Fibroblast of gingiva (primary cell): ENCODE measurements around the gene FAM120A.

Source experiments
- DNase-seq: peaks from one replicate; pipeline ENCODE4 v3.0.0-alpha.2; 2011; ENCODE audit warnings: low read depth

The FAM120A gene

DNA sequence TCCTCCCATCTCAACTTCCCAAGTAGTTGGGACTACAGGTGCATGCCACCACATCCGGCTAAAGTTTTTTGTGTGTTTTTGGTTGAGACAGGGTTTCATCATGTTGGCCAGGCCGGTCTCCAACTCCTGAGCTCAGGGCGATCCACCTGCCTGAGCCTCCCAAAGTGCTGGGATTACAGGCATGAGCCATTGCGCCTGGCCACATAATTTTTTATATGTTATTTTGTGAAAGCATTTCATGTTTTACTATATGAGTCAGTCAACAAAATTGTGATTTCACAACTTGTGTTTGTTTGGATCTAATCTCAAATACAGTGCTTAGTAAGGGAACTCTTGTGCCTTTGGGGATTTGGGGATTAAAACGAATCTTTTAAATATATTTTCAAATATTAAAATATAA, 21.9 kb downstream of the FAM120A start:
- peak; percentile 59 for DNase-seq

DNA sequence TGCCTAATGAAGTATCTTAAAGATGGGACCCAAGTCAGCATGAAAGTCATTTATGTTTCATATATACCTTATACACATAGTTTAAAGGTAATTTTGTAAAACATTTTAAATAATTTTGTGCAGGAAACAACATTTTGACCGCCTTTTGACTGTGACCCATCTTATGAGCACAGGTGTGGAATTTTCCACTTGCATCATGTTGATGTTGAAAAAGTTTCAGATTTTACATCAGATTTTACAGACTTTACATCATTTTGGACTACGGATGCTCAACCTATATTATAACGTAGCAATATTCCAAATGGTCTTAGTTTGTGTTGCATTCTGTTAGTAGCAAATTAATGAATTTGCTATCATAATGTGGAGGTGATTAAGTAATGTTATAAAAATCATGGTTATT, 23.6 kb downstream of the FAM120A start:
- no peak for DNase-seq

DNA sequence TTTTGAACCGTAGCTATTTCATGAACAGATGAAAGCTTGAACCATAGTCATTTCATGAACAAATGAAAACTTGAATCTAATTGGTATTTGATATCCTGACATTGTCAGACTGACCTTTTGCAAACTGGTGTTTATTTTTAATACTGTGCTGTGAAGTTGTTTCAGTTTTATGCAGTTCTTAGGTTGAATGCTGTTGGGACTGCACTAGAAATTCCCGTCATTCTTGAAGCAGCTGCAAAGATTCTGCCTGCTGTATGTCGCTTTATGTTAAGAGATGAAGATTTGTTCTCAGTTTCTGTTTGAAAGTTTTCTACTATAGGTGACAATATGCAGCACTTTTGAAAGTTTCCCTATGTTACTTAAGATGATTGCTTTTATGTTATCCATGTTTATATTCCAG, 24.4 kb downstream of the FAM120A start:
- DNase-seq = peak; percentile 30

DNA sequence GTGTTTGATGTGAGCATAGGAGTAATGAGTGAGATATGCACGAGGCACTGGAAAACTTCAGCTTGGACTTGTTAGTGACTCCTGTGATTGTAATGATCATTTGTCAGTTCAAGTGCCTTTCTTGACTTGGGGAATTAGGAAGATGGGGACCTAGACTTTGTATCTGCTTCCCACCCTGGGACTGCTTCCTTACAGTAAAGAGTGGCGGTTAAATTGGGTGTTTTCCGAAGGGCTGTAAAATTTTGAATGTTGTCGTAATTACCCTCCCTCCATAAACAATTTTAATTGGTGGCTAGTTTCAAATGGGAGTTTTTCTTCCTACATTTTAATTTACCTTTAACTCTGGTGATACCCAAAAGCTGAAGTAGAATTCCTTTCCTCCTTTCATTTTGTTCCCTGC, 25.4 kb downstream of the FAM120A start:
- DNase-seq = no peak

- DNase-seq = no peak
Observed at GRCh38 chr9:93477397-93477796, 25.9 kb downstream of the FAM120A start.

DNA sequence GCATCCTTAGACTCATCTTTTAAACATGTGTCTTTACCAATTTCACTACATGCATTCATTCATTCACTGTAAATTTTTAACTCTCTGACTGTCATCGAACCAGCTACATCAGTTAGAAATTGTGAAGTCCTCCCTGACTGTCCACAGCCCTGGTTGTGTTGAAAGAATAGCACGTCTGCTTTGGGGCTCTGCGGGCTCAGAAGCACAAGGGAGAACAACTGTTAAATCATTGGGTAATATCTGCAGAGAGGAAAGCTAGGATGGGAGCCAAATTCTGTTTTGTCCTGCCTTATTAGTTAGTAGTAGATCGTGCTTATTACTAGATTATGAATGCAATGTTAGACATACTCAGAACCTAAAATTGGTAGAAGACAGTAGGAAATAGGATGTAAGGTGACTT, 28.2 kb downstream of the FAM120A start:
- peak; percentile 74 for DNase-seq

DNA sequence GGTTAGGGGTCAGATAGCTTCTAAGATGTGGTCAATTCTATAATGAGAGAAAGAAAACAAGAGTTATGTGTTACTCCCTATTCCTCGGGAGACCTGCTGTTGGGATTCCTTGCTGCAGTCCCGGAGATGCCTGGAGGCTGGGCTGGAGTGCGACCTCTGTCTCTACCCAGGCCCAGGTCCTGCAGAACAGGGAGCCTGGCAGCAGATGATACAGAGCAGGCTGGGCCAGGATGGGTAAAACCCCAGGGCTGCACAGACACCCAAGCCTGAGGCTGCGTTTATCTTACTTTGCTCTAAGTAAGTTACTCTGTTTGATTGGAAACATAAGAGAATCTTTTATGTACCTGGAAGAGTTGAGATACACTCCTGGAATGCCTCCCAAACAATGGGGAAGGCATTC, 28.8 kb downstream of the FAM120A start:
- no peak for DNase-seq

GRCh38 chr9:93480728-93481324, 29.3 kb downstream of the FAM120A start:
- no peak for DNase-seq

DNA sequence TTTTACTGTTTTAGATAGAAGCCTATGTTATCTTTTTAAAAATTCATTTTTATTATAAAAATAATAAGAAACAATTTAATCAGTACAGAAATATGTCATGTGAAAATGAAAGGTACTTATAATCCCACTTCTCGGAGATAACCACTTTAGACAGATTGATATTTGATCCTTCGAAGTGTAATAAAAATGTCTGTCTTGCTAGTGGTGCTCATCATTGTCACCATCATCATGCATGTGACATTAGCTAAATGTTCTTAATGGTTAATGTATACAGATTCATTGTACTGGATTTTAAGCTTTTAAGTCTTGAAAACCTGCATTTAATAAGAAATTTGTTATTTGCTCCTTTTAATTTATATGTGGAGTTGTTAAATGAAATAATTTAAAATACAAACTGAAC, 32.0 kb downstream of the FAM120A start:
- no peak for DNase-seq

DNA sequence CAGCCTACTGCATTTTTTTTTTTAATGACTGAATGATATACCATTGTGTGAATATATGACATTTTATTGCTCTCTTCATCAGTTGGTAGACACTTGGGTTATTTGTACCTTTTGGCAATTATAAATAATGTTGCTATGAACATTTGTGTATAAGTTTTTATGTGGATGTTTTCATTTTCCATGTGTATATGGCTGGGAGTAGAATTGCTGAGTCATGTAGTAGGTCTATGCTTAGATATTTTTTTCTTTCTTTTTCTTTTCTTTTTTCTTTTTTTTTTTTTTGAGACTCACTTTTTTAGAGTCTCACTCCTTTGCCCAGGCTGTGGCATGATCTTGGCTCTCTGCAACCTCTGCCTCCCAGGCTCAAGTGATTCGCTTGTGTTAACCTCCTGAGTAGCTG, 34.8 kb downstream of the FAM120A start:
- no peak for DNase-seq

GRCh38 chr9:93488244-93488643, 36.8 kb downstream of the FAM120A start:
- no peak for DNase-seq

- DNase-seq = peak; percentile 18
Observed at GRCh38 chr9:93491593-93492232, 40.2 kb downstream of the FAM120A start.

- no peak for DNase-seq
Observed at GRCh38 chr9:93492327-93492726, 40.8 kb downstream of the FAM120A start.

DNA sequence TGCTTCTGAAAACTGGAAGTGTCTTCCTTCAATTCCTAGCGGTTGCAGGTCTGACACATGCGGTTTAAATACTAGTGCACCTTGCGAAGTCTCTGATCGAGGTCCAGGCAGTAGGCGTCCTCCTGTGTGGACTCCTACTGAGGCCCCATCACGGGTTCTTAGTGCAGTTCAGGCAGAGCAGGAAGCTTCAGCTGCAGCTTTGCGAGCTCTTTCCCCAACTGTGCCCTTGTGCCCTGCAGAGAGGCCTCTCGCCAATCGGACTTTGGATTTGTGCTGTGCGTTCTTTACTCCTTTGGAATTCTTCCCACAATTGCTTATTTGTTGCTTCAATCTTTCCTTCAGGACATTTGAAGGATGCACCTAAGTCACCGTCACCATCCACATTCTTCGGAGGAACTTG, 42.5 kb downstream of the FAM120A start:
- DNase-seq = no peak

DNA sequence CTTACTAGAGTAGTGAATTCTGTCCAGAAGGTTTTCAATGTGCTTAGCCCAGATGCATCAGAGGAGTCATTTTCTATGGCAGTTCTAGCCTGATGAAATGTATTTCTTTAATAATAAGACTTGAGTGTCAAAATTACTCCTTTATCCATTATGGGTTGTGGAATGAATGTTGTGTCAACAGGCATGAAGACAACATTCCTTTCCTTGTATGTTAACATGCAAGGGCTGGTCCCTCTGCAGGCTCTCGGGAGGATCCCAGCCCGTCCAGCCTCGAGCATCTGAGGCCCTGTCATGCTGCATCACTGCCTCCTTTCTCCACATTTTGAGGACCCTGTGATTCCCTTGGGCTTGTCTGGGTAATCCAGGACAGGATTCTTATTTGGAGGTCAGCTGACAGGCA, 44.8 kb downstream of the FAM120A start:
- no peak for DNase-seq

GRCh38 chr9:93500571-93501298, 49.2 kb downstream of the FAM120A start:
- DNase-seq = no peak

- no peak for DNase-seq
Observed at GRCh38 chr9:93501406-93501805, 49.9 kb downstream of the FAM120A start.

DNA sequence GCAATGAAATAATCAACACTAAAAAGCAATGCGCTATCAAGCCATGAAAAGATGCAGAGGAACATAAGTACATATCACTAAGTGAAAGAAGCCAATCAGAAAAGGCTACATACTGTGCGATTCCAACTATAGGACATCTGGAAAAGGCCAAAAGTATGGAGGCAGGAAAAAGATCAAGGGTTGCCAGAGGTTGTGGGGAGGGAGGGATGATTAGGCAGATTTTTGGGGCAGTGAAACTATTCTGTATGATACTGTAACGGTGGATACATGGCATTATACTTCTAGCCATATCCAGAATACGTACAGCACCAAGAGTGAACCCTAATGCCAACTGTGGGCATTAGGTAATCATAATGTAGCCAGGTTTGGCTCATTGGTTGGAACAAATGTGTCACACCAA, 51.9 kb downstream of the FAM120A start:
- DNase-seq = no peak

GRCh38 chr9:93505541-93506132, 54.2 kb downstream of the FAM120A start:
- no peak for DNase-seq

GRCh38 chr9:93507768-93508167, 56.3 kb downstream of the FAM120A start:
- no peak for DNase-seq

GRCh38 chr9:93508207-93508606, 56.7 kb downstream of the FAM120A start:
- no peak for DNase-seq

DNA sequence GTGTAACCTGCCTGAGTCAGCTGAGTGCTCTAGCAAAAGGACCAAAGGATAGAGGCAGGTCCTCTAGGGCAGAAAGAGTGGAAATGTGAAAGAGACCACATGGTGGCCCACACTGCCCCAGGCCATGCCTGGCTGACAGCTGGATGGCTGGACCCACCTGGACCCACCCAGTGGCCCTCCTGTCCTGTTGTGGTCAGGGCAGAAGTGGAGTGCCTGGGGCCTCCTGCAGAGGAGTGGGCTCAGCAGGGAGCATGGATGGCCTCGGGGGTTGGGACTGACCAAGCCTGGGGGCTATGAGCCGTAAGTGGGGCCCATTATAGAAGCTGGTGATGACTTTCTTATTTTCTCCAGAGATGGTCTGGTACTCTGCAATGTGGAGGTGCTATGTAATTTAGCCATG, 57.6 kb downstream of the FAM120A start:
- no peak for DNase-seq

GRCh38 chr9:93510041-93510440, 58.6 kb downstream of the FAM120A start:
- DNase-seq = no peak
